ENCODE measurements around the gene NEXMIF.
"Not testable (repeated sequence)": the region's sequence is repeated elsewhere in the genome, so short reads cannot be mapped to it uniquely, and the experiment has no call there.

NEXMIF gene

GRCh38 chrX:74788545-74789086 lies 136.6 kb downstream of the NEXMIF start:
- no peak for DNase-seq

- no peak for DNase-seq
Observed at GRCh38 chrX:74784629-74785028, 140.6 kb downstream of the NEXMIF start.

DNA sequence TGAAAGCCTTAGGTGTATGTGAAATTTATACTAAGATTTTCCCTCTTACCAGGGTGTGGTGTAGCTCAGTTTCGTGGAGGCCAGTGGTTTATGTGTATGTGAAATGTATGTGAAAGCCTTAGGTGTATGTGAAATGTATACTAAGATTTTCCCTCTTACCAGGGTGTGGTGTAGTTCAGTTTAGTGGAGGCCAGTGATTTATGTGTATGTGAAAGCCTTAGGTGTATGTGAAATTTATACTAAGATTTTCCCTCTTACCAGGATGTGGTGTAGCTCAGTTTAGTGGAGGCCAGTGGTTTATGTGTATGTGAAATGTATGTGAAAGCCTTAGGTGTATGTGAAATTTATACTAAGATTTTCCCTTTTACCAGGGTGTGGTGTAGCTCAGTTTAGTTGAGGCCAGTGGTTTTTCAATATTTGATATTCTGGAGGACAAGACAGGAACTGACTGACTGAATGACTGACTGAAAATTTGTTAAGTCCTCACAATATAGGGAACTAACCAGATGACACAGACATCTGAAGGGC lies 143.7 kb downstream of the NEXMIF start:
- no peak for DNase-seq

DNA sequence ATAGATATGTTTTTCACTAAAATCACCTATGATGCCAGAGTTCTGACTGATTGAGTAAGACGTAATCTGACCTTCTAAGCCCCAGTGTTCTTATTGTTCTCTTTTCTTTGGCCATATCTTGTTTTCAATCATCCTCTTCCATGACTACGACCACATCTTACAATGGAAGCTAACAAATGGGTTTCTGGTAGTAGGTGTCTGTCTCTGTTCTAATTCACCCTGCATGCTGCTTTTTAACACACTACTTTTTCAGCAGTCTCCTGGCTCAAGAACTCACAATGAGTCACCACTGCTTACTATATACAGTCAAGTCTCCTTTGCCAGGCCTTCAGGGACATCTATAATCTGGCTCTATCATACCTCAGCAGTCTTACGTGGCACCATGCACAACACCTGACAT lies 146.1 kb downstream of the NEXMIF start:
- no peak for DNase-seq

DNA sequence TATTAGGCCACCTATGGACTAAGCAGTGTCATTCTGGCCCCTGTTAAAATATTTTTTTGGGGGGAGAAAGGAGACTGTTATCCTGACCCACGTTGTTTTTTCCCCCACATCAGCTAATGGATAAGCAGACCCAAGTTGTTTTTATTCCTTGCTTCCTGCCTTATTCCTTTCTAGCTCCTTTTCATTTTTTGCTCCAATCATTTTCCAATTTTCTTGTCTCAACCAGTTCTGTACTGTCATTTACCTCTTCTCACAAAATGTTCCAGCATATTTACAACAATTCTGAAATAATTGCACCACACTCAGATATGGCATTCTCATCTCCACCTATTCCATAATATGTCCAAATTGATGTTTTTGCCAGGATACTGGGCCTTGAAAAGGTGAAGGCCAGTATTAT lies 150.3 kb downstream of the NEXMIF start:
- DNase-seq, result no peak

- DNase-seq, result no peak
Observed at GRCh38 chrX:74736450-74736849, 188.8 kb downstream of the NEXMIF start.

GRCh38 chrX:74705269-74705668 lies 220.0 kb downstream of the NEXMIF start:
- no peak for DNase-seq

DNA sequence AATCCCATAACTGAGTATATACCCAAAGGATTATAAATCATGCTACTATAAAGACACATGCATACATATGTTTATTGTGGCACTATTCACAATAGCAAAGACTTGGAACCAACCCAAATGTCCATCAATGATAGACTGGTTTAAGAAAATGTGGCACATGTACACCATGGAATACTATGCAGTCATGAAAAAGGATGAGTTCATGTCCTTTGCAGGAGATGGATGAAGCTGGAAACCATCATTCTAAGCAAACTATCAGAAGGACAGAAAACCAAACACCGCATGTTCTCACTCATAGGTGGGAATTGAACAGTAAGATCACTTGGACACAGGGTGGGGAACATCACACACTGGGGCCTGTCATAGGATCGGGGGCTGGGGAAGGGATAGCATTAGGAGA lies 223.9 kb downstream of the NEXMIF start:
- not testable (repeated sequence) for DNase-seq

DNA sequence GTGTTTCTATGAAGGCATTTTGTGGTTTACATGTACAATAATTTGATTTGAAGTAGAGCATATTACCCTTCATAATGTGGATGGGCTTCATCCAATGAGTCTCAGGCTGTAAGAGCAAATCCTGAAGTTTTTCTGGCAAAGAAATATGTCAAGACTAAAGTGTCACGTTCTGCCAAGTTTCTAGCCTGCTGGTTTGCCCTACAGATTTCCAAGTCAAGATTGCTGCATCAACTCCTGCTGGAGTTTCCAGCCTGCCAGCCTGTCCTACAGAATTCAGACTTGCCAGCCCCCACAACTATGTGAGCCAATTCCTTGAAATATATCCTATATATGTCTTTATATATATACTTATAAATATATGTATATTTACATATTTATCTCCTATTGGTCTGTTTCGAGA lies 240.8 kb downstream of the NEXMIF start:
- DNase-seq, result no peak

All from T-helper 2 cell (primary cell).